GM10248 (cell line): ENCODE results near the gene FAM184A.

Source experiments
- CTCF ChIA-PET: fragments of 300-600 bp; sonication (Branson Sonifier 250); formaldehyde crosslinking; extraction: SDS; loops from one replicate; lab custom pipeline; 2021; ENCODE audit warnings: antibody characterized with exemption; lab: Yijun Ruan, JAX
- POLR2A ChIA-PET: fragments of 350-650 bp; sonication (Branson Sonifier 250); formaldehyde crosslinking; extraction: SDS; loops from one replicate; lab custom pipeline; 2020; ENCODE audit warnings: antibody characterized with exemption; lab: Yijun Ruan, JAX
- DNase-seq: peaks from one replicate; pipeline ENCODE4 v3.0.0; 2012; ENCODE audit errors: extremely low spot score
- TF ChIP-seq, protein P1 (sequence below): IDR thresholded peaks from 2 replicates; pipeline ENCODE4 v1.5.1; 2012; ENCODE audit warnings: mild to moderate bottlenecking, low read depth; ENCODE audit errors: extremely low read depth, missing control alignments, control extremely low read depth

The FAM184A gene

DNA sequence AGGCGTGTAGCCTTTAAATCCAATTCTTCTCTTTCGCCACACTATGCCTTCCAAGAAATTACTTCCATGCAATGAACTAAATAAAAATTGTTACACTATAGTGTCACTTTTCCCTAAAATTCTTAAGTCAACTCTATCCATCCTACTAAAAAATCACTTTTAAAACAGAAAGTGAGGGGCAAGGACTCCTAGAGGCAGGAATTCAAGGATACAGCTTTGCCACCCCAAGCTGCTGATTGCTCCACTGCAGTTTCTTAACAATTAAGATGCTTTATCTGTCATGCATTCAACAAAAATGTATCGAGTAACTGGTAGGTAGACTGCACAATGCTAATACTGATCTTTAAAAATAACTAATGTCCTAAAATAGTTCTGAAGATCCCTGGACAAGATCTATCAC, 147.8 kb downstream of the FAM184A start:
- TF ChIP-seq, protein P1, sequence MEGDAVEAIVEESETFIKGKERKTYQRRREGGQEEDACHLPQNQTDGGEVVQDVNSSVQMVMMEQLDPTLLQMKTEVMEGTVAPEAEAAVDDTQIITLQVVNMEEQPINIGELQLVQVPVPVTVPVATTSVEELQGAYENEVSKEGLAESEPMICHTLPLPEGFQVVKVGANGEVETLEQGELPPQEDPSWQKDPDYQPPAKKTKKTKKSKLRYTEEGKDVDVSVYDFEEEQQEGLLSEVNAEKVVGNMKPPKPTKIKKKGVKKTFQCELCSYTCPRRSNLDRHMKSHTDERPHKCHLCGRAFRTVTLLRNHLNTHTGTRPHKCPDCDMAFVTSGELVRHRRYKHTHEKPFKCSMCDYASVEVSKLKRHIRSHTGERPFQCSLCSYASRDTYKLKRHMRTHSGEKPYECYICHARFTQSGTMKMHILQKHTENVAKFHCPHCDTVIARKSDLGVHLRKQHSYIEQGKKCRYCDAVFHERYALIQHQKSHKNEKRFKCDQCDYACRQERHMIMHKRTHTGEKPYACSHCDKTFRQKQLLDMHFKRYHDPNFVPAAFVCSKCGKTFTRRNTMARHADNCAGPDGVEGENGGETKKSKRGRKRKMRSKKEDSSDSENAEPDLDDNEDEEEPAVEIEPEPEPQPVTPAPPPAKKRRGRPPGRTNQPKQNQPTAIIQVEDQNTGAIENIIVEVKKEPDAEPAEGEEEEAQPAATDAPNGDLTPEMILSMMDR: no peak
- POLR2A ChIA-PET: no interaction called here
- CTCF ChIA-PET: no interaction called here
- no peak for DNase-seq

DNA sequence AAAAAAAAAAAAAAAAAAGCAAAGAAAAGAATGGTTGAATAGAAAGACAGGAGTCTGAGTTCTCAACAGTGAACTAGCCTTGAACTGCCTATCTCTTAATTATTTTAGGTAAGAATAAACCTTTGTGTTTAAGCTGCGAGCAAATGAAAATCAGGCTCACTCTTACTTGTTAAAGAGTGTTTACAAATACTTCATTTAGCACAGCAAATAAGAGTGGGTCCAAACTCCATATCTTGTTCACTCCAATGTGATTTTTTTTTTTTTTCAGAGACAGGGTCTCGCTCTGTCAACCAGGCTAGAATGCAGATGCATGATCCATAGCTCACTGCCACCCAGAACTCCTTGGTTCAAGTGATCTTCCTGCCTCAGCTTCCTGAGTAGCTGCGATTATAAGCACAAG, 155.4 kb downstream of the FAM184A start:
- ChIA-PET CTCF (interaction anchor here (0.8 to 2.1 kb wide), 5 partner anchors 12 to 27 kb away, joined by 3 to 5 read pairs (median 4); no protein-coding TSS in a partner anchor), POLR2A (no interaction called here)
- TF ChIP-seq, protein P1: no peak
- no peak for DNase-seq

DNA sequence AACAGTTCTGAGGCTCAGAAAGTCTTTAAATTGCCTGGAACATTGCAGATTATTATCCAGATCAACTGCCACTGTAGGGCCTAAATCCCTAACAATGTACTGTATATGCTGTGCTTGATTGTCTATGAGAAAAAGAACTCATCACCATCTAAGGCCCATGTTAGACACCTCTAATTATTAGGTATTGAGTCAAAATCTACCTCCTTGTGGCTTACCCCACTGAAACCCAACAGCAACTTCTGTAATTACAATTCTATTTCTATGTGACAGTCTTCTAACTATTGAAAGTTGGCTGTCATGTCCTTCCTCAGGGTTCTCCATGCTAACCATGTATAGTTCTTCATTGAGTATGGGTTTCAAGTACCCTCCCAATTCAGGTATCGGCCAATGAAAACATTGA, 157.4 kb downstream of the FAM184A start:
- CTCF ChIA-PET: interaction anchor here (1.1 to 1.5 kb wide), 2 partner anchors 12 to 56 kb away, joined by 3 read pairs; no protein-coding TSS in a partner anchor
- TF ChIP-seq, protein P1: no peak
- POLR2A ChIA-PET: no interaction called here
- DNase-seq: no peak

DNA sequence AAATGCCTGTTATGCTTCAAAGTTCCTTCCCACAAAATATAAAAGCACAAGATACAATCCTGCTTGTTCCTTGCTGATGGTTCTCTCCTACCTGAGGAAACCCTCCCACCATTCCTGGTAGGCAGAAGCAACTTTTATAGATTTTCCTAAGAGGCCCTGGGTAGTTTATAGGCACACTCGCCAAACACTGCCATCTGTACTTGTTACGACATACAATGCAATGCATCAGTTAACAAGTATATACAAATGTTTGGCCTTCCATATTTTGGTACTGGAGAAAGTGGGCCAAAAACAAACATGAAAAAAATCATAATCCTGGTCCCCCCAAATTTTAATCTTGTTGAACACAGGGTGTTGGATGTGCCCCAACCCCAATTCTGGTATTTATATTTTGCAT, 160.1 kb downstream of the FAM184A start:
- CTCF ChIA-PET: interaction anchor here (1.2 kb wide), 1 partner anchor 10 kb away, joined by 3 read pairs; no protein-coding TSS in a partner anchor
- POLR2A ChIA-PET: no interaction called here
- DNase-seq: no peak
- TF ChIP-seq, protein P1: no peak

DNA sequence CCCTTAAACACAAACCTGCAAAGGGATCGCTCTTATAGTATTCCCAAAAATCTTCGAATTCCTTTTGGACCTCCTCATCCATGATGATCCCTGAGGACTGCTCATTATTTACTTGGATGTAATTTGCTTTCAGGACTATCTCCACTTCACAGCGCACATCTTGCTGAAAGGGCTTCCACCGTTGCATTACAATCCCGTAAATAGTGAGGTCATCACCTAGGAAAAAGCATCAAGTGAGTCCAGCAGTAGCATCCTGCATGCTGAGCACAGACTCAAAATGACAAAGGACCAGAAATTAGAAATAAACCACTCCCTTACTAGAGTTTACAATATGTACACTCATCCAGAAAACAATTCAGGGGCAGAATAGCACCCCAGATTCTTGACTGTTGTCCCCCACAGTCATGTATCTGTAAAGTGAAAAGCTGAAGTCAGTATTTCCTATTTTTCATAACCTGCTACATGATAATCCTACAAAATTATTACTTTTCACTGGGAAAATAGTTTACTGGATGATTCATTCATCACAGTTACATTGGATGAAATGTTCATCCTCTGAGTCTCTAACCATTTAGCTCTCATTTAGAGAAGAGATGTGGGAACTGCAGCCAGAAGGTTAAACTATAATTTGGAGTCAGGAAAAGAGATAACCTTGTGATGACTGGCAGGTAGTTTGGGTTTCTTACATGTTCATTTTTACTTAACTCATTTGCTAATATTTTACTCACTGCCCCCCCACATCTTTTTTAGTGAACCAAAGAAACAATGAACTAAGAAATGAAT, 160.7 kb downstream of the FAM184A start:
- no peak for DNase-seq
- TF ChIP-seq, protein P1: no peak
- CTCF ChIA-PET: interaction anchor here (1.2 kb wide), 1 partner anchor 9 kb away, joined by 3 read pairs; no protein-coding TSS in a partner anchor
- POLR2A ChIA-PET: no interaction called here

DNA sequence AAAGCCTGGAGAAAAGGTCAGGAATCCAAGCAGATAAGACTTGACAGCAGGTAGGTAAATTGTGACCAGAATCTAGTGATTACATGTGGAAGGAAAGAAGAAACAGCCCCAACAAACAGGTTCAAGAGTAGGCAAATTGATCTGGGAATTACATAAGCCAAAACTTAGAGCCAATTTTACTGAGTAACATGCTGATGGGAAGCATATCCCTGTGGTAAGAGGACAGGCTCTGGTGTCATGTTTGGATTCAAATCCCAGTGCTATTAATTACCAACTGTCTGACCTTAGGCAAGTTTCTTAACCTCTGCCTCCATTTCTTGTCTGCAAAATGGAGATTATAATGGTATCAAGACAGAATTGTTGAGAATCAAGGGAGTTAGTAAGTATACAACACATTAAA, 163.9 kb downstream of the FAM184A start:
- TF ChIP-seq, protein P1: no peak
- DNase-seq: no peak
- CTCF ChIA-PET: interaction anchor here (1.1 to 1.2 kb wide), 3 partner anchors 14 to 19 kb away, joined by 3 read pairs; no protein-coding TSS in a partner anchor
- POLR2A ChIA-PET: no interaction called here
